Endodermal cell (in vitro differentiated cells): ENCODE measurements around the gene OBSCN. TPM values are rescaled to one million over a fixed set of nuclear protein-coding genes. Genes with fewer than 3 reads are reported as not detected.
A peak's percentile ranks its signal among the peaks of the same experiment; 100 is the strongest.

Experiments
- DNase-seq: peaks from one replicate; pipeline ENCODE4 v3.0.0-alpha.2; 2017
- H3K27ac ChIP-seq: 2 replicates; pipeline ENCODE4 v1.5.1; 2013; ENCODE audit warnings: mild to moderate bottlenecking, low read depth, low read length, moderate library complexity
- H3K27me3 ChIP-seq: 2 replicates; pipeline ENCODE4 v1.6.1; 2013; ENCODE audit warnings: mild to moderate bottlenecking, low read length, moderate library complexity; ENCODE audit not compliant: insufficient read depth, control insufficient read depth, poor library complexity, severe bottlenecking
- H3K36me3 ChIP-seq: 2 replicates; pipeline ENCODE4 v1.7.0; 2013; ENCODE audit warnings: mild to moderate bottlenecking, low read length, moderate library complexity; ENCODE audit not compliant: control insufficient read depth, insufficient read depth
- H3K4me1 ChIP-seq: one replicate; pipeline ENCODE4 v1.7.0; 2013; ENCODE audit warnings: low read length; ENCODE audit not compliant: control insufficient read depth, insufficient read depth
- H3K4me3 ChIP-seq: 2 replicates; pipeline ENCODE4 v1.5.1; 2013; ENCODE audit warnings: mild to moderate bottlenecking, low read length, moderate library complexity
- H3K9ac ChIP-seq: 2 replicates; pipeline ENCODE4 v1.6.1; 2013; ENCODE audit warnings: mild to moderate bottlenecking, low read length, moderate library complexity; ENCODE audit not compliant: poor library complexity, severe bottlenecking; ENCODE audit errors: extremely low read depth
- H3K9me3 ChIP-seq: 2 replicates; pipeline ENCODE4 v1.6.1; 2013; ENCODE audit warnings: mild to moderate bottlenecking, low read length, moderate library complexity; ENCODE audit not compliant: control insufficient read depth
- H3K27ac Mint-ChIP-seq: 2 replicates; pipeline ENCODE4 v1.8.0; 2020; ENCODE audit warnings: mixed read lengths
- H3K27me3 Mint-ChIP-seq: 2 replicates; pipeline ENCODE4 v1.8.0; 2021; ENCODE audit warnings: mild to moderate bottlenecking, mixed read lengths; ENCODE audit not compliant: insufficient read depth
- H3K36me3 Mint-ChIP-seq: 2 replicates; pipeline ENCODE4 v1.8.0; 2020; ENCODE audit warnings: low read depth, mixed read lengths
- H3K4me1 Mint-ChIP-seq: 2 replicates; pipeline ENCODE4 v1.8.0; 2020; ENCODE audit warnings: mixed read lengths
- H3K4me3 Mint-ChIP-seq: 2 replicates; pipeline ENCODE4 v1.8.0; 2020; ENCODE audit warnings: mild to moderate bottlenecking, moderate library complexity, mixed read lengths
- H3K9me3 Mint-ChIP-seq: 2 replicates; pipeline ENCODE4 v1.8.0; 2020; ENCODE audit warnings: mild to moderate bottlenecking, mixed read lengths
- WGBS, 2 experiments: methylation state at CpG; one replicate each; pipeline versions ENCODE4 v1.1.5 to v1.1.7; 2013; ENCODE audit warnings: missing lambda C conversion rate in 2 of 2, mixed read lengths in 1 of 2; ENCODE audit not compliant: insufficient coverage in 1 of 2, insufficient read length in 1 of 2; 5-methylcytosine and 5-hydroxymethylcytosine counted together
- total RNA-seq, 2 donors: library from RNA; stranded (reverse); fragmentation: NEBNext Ultra II Directional in 1 of 2; extraction: Animal tissue kit (Norgen Biotek cat#: 25700) in 1 of 2; gene quantifications; 2 replicates in 1 of 2; 3 replicates in 1 of 2; pipeline ENCODE4 v1.2.1, GENCODE V29; 2021
- TF ChIP-seq, protein P1 (sequence below): fragments of 200-600 bp; sonication (generic); conservative IDR thresholded peaks from 2 replicates; pipeline ENCODE4 v1.5.0; 2021; ENCODE audit warnings: antibody characterized with exemption, mild to moderate bottlenecking

Gene OBSCN
- total RNA-seq, 2 donors from 2014 or later, result 53.7 to 68.9 TPM

GRCh38 chr1:228263636-228264035, 55.8 kb downstream of the OBSCN start:
- Mint-ChIP-seq H3K4me3 (no peak overlapping the region), H3K27me3 (no peaks in the 10 kb centered on the region), H3K27ac (no peak overlapping the region), H3K36me3 (peaks cover 39% of the 10 kb centered on the region), H3K4me1 (no peaks in the 10 kb centered on the region), H3K9me3 (peaks cover 11% of the 10 kb centered on the region)
- no peak for DNase-seq
- Histone ChIP-seq H3K4me3 (no peak overlapping the region), H3K9me3 (peaks cover 22% of the 10 kb centered on the region), H3K4me1 (no peaks in the 10 kb centered on the region), H3K9ac (no peak overlapping the region), H3K27me3 (no peaks in the 10 kb centered on the region), H3K27ac (no peak overlapping the region), H3K36me3 (peaks cover 45% of the 10 kb centered on the region)
- 93 to 94% methylated on average over 3 to 10 of the region's 10 CpGs for WGBS, 2 experiments
- TF ChIP-seq, protein P1, sequence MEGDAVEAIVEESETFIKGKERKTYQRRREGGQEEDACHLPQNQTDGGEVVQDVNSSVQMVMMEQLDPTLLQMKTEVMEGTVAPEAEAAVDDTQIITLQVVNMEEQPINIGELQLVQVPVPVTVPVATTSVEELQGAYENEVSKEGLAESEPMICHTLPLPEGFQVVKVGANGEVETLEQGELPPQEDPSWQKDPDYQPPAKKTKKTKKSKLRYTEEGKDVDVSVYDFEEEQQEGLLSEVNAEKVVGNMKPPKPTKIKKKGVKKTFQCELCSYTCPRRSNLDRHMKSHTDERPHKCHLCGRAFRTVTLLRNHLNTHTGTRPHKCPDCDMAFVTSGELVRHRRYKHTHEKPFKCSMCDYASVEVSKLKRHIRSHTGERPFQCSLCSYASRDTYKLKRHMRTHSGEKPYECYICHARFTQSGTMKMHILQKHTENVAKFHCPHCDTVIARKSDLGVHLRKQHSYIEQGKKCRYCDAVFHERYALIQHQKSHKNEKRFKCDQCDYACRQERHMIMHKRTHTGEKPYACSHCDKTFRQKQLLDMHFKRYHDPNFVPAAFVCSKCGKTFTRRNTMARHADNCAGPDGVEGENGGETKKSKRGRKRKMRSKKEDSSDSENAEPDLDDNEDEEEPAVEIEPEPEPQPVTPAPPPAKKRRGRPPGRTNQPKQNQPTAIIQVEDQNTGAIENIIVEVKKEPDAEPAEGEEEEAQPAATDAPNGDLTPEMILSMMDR, result no peak

- TF ChIP-seq, protein P1, result no peak
- Mint-ChIP-seq H3K9me3 (peaks cover 11% of the 10 kb centered on the region), H3K27ac (no peak overlapping the region), H3K4me3 (no peak overlapping the region), H3K4me1 (no peaks in the 10 kb centered on the region), H3K27me3 (no peaks in the 10 kb centered on the region), H3K36me3 (peaks cover 34% of the 10 kb centered on the region)
- Histone ChIP-seq H3K4me1 (no peaks in the 10 kb centered on the region), H3K9ac (no peak overlapping the region), H3K36me3 (peaks cover 39% of the 10 kb centered on the region), H3K4me3 (no peak overlapping the region), H3K9me3 (peaks cover 22% of the 10 kb centered on the region), H3K27ac (no peak overlapping the region), H3K27me3 (no peaks in the 10 kb centered on the region)
- DNase-seq, result no peak
- WGBS, 2 experiments, result 93 to 100% methylated on average over 12 to 24 of the region's 24 CpGs
Measured at GRCh38 chr1:228264090-228264829, 56.4 kb downstream of the OBSCN start.

DNA sequence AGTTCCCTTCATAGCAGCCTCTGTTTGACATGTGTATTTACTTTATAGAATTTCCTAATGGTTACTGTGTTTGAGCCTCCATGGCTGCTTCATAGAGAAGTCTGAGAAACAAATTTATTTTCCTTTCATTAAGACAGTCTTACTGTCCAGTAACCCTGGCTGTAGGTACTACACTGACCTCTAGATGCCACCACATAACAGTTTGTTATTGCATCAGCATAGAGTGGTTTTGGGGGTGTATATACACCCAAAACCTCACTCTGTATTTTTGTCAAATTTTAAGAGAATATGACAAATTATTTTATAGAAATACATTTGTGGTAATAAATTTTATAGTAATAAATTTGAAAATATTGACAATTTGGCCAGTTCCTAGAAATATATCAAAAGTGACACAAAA, 57.3 kb downstream of the OBSCN start:
- Histone ChIP-seq H3K36me3 (peaks cover 32% of the 10 kb centered on the region), H3K4me1 (no peaks in the 10 kb centered on the region), H3K27me3 (no peaks in the 10 kb centered on the region), H3K9me3 (peaks cover 22% of the 10 kb centered on the region), H3K4me3 (no peak overlapping the region), H3K27ac (no peak overlapping the region), H3K9ac (no peak overlapping the region)
- Mint-ChIP-seq H3K4me1 (no peaks in the 10 kb centered on the region), H3K36me3 (peaks cover 25% of the 10 kb centered on the region), H3K27ac (peak overlapping the region; percentile 17), H3K4me3 (no peak overlapping the region), H3K9me3 (peaks cover 11% of the 10 kb centered on the region), H3K27me3 (no peaks in the 10 kb centered on the region)
- DNase-seq, result no peak
- TF ChIP-seq, protein P1, result no peak
